H1 (cell line): ENCODE data around the gene BABAM2. TPM values are rescaled to one million over a fixed set of nuclear protein-coding genes. Genes with fewer than 3 reads are reported as not detected.

Experiments used
- CTCF ChIA-PET: fragments of 300-600 bp; sonication (Branson Sonifier 250); formaldehyde crosslinking; loops from one replicate; lab custom pipeline; 2021; ENCODE audit not compliant: partially characterized antibody; lab: Charles Lee
- POLR2A ChIA-PET: fragments of 300-600 bp; sonication (Branson Sonifier 250); formaldehyde crosslinking; loops from one replicate; lab custom pipeline; 2021; ENCODE audit warnings: inconsistent platforms; ENCODE audit not compliant: partially characterized antibody; lab: Charles Lee
- DNase-seq, 2 experiments: peaks; one replicate each; pipeline versions ENCODE4 v3.0.0 to v3.0.0-alpha.2; 2010 to 2022; ENCODE audit warnings: low spot score in 2 of 2, low read depth in 1 of 2, mixed read lengths in 1 of 2
- FAIRE-seq: peaks from 2 replicates; lab custom pipeline; 2011; peaks lifted over from hg19 to GRCh38; lab: Jason Lieb, UNC
- H2AFZ ChIP-seq: 2 replicates; pipeline ENCODE4 v1.8.1; 2012; ENCODE audit warnings: low read length, inconsistent platforms
- H2AK5ac ChIP-seq: 2 replicates; pipeline ENCODE4 v1.6.1; 2013; ENCODE audit warnings: low read depth, low read length
- H2BK120ac ChIP-seq: replicated peaks from 2 replicates; pipeline ENCODE3; 2013; ENCODE audit warnings: low read depth, low read length, inconsistent platforms
- H2BK12ac ChIP-seq: 2 replicates; pipeline ENCODE4 v1.6.1; 2013; ENCODE audit warnings: low read depth, low read length
- H2BK15ac ChIP-seq: 2 replicates; pipeline ENCODE4 v1.6.1; 2013; ENCODE audit warnings: low read length
- H2BK20ac ChIP-seq: 2 replicates; pipeline ENCODE4 v1.6.1; 2013; ENCODE audit warnings: low read length
- H2BK5ac ChIP-seq: 2 replicates; pipeline ENCODE4 v1.6.1; 2013; ENCODE audit warnings: low read depth, low read length
- H3K14ac ChIP-seq: 2 replicates; pipeline ENCODE4 v1.6.1; 2013; ENCODE audit warnings: inconsistent platforms; ENCODE audit not compliant: insufficient read length
- H3K18ac ChIP-seq: 2 replicates; pipeline ENCODE4 v1.6.1; 2013; ENCODE audit warnings: low read length; ENCODE audit errors: extremely low read depth
- H3K23ac ChIP-seq: 2 replicates; pipeline ENCODE4 v1.6.1; 2013; ENCODE audit warnings: inconsistent platforms; ENCODE audit not compliant: insufficient read length
- H3K23me2 ChIP-seq: 2 replicates; pipeline ENCODE4 v1.6.1; 2013; ENCODE audit warnings: low read depth, low read length
- H3K27ac ChIP-seq: 2 replicates; pipeline ENCODE4 v1.6.1; 2011; ENCODE audit warnings: low read depth, low read length, inconsistent platforms
- H3K27me3 ChIP-seq, 4 experiments: replicated peaks in 1 of 4; 1 replicate in 1 of 4; 2 replicates in 3 of 4; pipeline versions ENCODE4 v1.6.1 to v1.8.1; 2011 to 2013; ENCODE audit warnings: low read length in 3 of 4, mild to moderate bottlenecking in 3 of 4, inconsistent platforms in 2 of 4, mixed read lengths in 2 of 4, moderate library complexity in 1 of 4; ENCODE audit not compliant: control insufficient read depth in 3 of 4, insufficient read depth in 3 of 4; ENCODE audit errors: extremely low read depth in 1 of 4
- H3K36me3 ChIP-seq, 4 experiments: 2 replicates each; pipeline versions ENCODE4 v1.6.1 to v1.8.1; 2011 to 2013; ENCODE audit warnings: mild to moderate bottlenecking in 4 of 4, low read length in 3 of 4, moderate library complexity in 2 of 4, control low read depth in 1 of 4, inconsistent platforms in 1 of 4; ENCODE audit not compliant: insufficient read depth in 4 of 4, control insufficient read depth in 2 of 4
- H3K4ac ChIP-seq: replicated peaks from 2 replicates; pipeline ENCODE3; 2013; ENCODE audit warnings: low read length, low read depth, mixed read lengths, inconsistent platforms; ENCODE audit not compliant: insufficient read length
- H3K4me1 ChIP-seq, 4 experiments: replicated peaks in 1 of 4; 1 replicate in 1 of 4; 2 replicates in 3 of 4; pipeline versions ENCODE4 v1.6.1 to v1.8.1; 2011 to 2013; ENCODE audit warnings: low read length in 3 of 4, inconsistent platforms in 2 of 4, mixed read lengths in 1 of 4; ENCODE audit not compliant: insufficient read depth in 4 of 4, control insufficient read depth in 3 of 4
- H3K4me2 ChIP-seq, 2 experiments: 2 replicates each; pipeline versions ENCODE4 v1.6.1 to v1.8.1; 2011 to 2013; ENCODE audit warnings: low read depth in 2 of 2, low read length in 2 of 2, control low read depth in 1 of 2, inconsistent platforms in 1 of 2, mild to moderate bottlenecking in 1 of 2; ENCODE audit not compliant: insufficient read depth in 1 of 2
- H3K4me3 ChIP-seq, 4 experiments: fragments of 200-600, 300-600 bp in 1 of 4; sonication (generic), shearing (Covaris generic), sonication (Bioruptor Twin) in 1 of 4; 2 replicates each; pipeline versions ENCODE4 v1.5.1 to v1.8.1; 2011 to 2016; ENCODE audit warnings: low read length in 4 of 4, low read depth in 3 of 4, control low read depth in 2 of 4, inconsistent platforms in 2 of 4, mild to moderate bottlenecking in 2 of 4, mixed read lengths in 1 of 4, moderate library complexity in 1 of 4; ENCODE audit not compliant: insufficient read depth in 2 of 4; ENCODE audit errors: extremely low read depth in 1 of 4
- H3K56ac ChIP-seq: replicated peaks from 2 replicates; pipeline ENCODE3; 2013; ENCODE audit warnings: low read depth, mild to moderate bottlenecking, mixed read lengths, low read length, inconsistent platforms; ENCODE audit not compliant: insufficient read length
- H3K79me1 ChIP-seq: 2 replicates; pipeline ENCODE4 v1.6.1; 2013; ENCODE audit warnings: low read depth, low read length, control low read depth
- H3K79me2 ChIP-seq, 2 experiments: 2 replicates each; pipeline versions ENCODE4 v1.6.1 to v1.8.1; 2012 to 2013; ENCODE audit warnings: low read length in 2 of 2, mild to moderate bottlenecking in 2 of 2, inconsistent platforms in 1 of 2; ENCODE audit not compliant: insufficient read depth in 2 of 2, control insufficient read depth in 1 of 2
- H3K9ac ChIP-seq, 4 experiments: replicated peaks in 1 of 4; 1 replicate in 1 of 4; 2 replicates in 3 of 4; pipeline versions ENCODE4 v1.6.1 to v1.8.1; 2011 to 2013; ENCODE audit warnings: low read depth in 3 of 4, low read length in 3 of 4, control low read depth in 2 of 4, mild to moderate bottlenecking in 2 of 4, moderate library complexity in 2 of 4, inconsistent platforms in 1 of 4; ENCODE audit errors: extremely low read depth in 1 of 4
- H3K9me3 ChIP-seq, 2 experiments: 2 replicates each; pipeline versions ENCODE4 v1.6.1 to v1.8.1; 2012 to 2013; ENCODE audit warnings: mild to moderate bottlenecking in 2 of 2, moderate library complexity in 2 of 2, control low read depth in 1 of 2, inconsistent platforms in 1 of 2, low read depth in 1 of 2, low read length in 1 of 2, mixed read lengths in 1 of 2; ENCODE audit not compliant: insufficient read depth in 2 of 2
- H4K20me1 ChIP-seq, 2 experiments: replicated peaks in 1 of 2; 2 replicates each; pipeline versions ENCODE3 to v1.8.1; 2011 to 2013; ENCODE audit warnings: inconsistent platforms in 2 of 2, low read length in 2 of 2, mild to moderate bottlenecking in 1 of 2; ENCODE audit not compliant: insufficient read depth in 2 of 2, control insufficient read depth in 1 of 2
- H4K5ac ChIP-seq: 2 replicates; pipeline ENCODE4 v1.6.1; 2013; ENCODE audit warnings: low read length, low read depth, mixed read lengths, inconsistent platforms; ENCODE audit not compliant: insufficient read length
- H4K8ac ChIP-seq: 2 replicates; pipeline ENCODE4 v1.8.0; 2013; ENCODE audit warnings: mild to moderate bottlenecking, moderate library complexity, low read length, inconsistent platforms; ENCODE audit not compliant: insufficient read depth; ENCODE audit errors: extremely low read depth
- H4K91ac ChIP-seq: replicated peaks from 2 replicates; pipeline ENCODE3; 2013; ENCODE audit warnings: low read length, mixed read lengths, inconsistent platforms; ENCODE audit not compliant: insufficient read length
- CEBPB ChIP-seq: IDR thresholded peaks from 2 replicates; pipeline ENCODE4 v1.6.1; 2012; ENCODE audit warnings: low read depth, low read length
- CHD1 ChIP-seq: IDR thresholded peaks from 2 replicates; pipeline ENCODE4 v1.6.1; 2012; ENCODE audit warnings: low read depth, low read length, improper control_type of control experiment
- NRF1 ChIP-seq: IDR thresholded peaks from 2 replicates; pipeline ENCODE4 v1.6.1; 2011; ENCODE audit warnings: mild to moderate bottlenecking, low read depth, low read length, improper control_type of control experiment
- RAD21 ChIP-seq, 2 experiments: IDR thresholded peaks in 1 of 2; conservative IDR thresholded peaks in 1 of 2; 2 replicates each; pipeline ENCODE4 v1.6.1; 2011; ENCODE audit warnings: low read depth in 2 of 2, low read length in 2 of 2, improper control_type of control experiment in 1 of 2, inconsistent platforms in 1 of 2, mild to moderate bottlenecking in 1 of 2, moderate library complexity in 1 of 2
- RFX5 ChIP-seq: IDR thresholded peaks from 2 replicates; pipeline ENCODE4 v1.6.1; 2011; ENCODE audit warnings: low read depth, low read length, improper control_type of control experiment, borderline replicate concordance
- USF2 ChIP-seq: IDR thresholded peaks from 2 replicates; pipeline ENCODE4 v1.6.1; 2011; ENCODE audit warnings: low read length, improper control_type of control experiment
- YY1 ChIP-seq: IDR thresholded peaks from 2 replicates; pipeline ENCODE4 v1.6.1; 2011; ENCODE audit warnings: low read depth, mild to moderate bottlenecking, low read length
- WGBS, 2 experiments: shearing (Covaris generic) in 1 of 2; methylation state at CpG; one replicate each; pipeline versions ENCODE4 v1.1.6 to v1.1.7; 2013 to 2015; ENCODE audit warnings: low lambda C conversion rate in 2 of 2, mixed read lengths in 2 of 2, inconsistent platforms in 1 of 2, low coverage in 1 of 2, missing lambda C conversion rate in 1 of 2; ENCODE audit not compliant: insufficient replicate concordance in 2 of 2, insufficient coverage in 1 of 2, insufficient read length in 1 of 2; ENCODE audit errors: extremely low coverage in 1 of 2, missing lambda C conversion rate in 1 of 2; 5-methylcytosine and 5-hydroxymethylcytosine counted together
- polyA plus RNA-seq, 7 experiments: library from polyadenylated mRNA; depleted of rRNA in 3 of 7; stranded (reverse) in 5 of 7; unstranded in 2 of 7; fragments of >200 nt in 5 of 7; fragments of 200-250 nt in 2 of 7; gene quantifications; 1 replicate in 5 of 7; 2 replicates in 1 of 7; 4 replicates in 1 of 7; pipeline versions ENCODE4 v1.2.1 to v1.2.3, GENCODE V29; 2011 to 2013; ENCODE audit warnings: missing spikeins in 2 of 7, mixed read lengths in 2 of 7
- total RNA-seq: library from RNA; stranded (reverse); fragmentation: NEBNext Ultra II Directional; extraction: Animal tissue kit (Norgen Biotek cat#: 25700); gene quantifications from 2 replicates; pipeline ENCODE4 v1.2.1, GENCODE V29; 2021
- TF ChIP-seq, protein P1 (sequence below): IDR thresholded peaks from 2 replicates; pipeline ENCODE4 v1.6.1; 2012; ENCODE audit warnings: low read length, inconsistent platforms
- TF ChIP-seq, protein P2 (sequence below), 3 experiments: IDR thresholded peaks; 1 replicate in 2 of 3; 2 replicates in 1 of 3; pipeline versions ENCODE4 v1.5.1 to v1.6.1; 2011; ENCODE audit warnings: low read length in 3 of 3, mild to moderate bottlenecking in 3 of 3, inconsistent platforms in 2 of 3, low read depth in 1 of 3, moderate library complexity in 1 of 3; ENCODE audit not compliant: insufficient read depth in 1 of 3; ENCODE audit errors: control extremely low read depth in 1 of 3

Gene BABAM2
- total and polyA plus RNA-seq, 2 of the 8 experiments (the other 6 are each of a cell fraction or from before 2014, with no cell fraction given), result 15.8 to 20.9 TPM

- Histone ChIP-seq H3K56ac (no peak overlapping the region), H3K23me2 (no peaks in the 10 kb centered on the region), H2BK12ac (no peak overlapping the region), H3K4me3 (no peak overlapping the region), H2BK120ac (no peak overlapping the region), H2BK5ac (no peak overlapping the region), H3K14ac (no peak overlapping the region), H4K8ac (no peak overlapping the region), H3K4ac (no peak overlapping the region), H4K20me1 (peaks cover 0 to 1% of the 10 kb centered on the region in 2 experiments), H3K4me2 (no peak overlapping the region), H4K91ac (no peak overlapping the region), H3K18ac (no peak overlapping the region), H4K5ac (no peak overlapping the region), H2BK20ac (no peak overlapping the region), H3K23ac (no peak overlapping the region), H3K27ac (no peak overlapping the region), H3K9ac (no peak overlapping the region), H2AK5ac (no peak overlapping the region), H3K4me1 (no peaks in the 10 kb centered on the region), H3K79me1 (no peaks in the 10 kb centered on the region), H2BK15ac (no peak overlapping the region), H3K9me3 (no peaks in the 10 kb centered on the region), H3K27me3 (no peaks in the 10 kb centered on the region), H3K79me2 (no peaks in the 10 kb centered on the region), H3K36me3 (no peaks in the 10 kb centered on the region), H2AFZ (no peak overlapping the region)
- DNase-seq (no peak), FAIRE-seq (no peak)
- ChIA-PET CTCF (no interaction called here), POLR2A (no interaction called here)
- 93% methylated on average over 3 of the region's 3 CpGs; no CpG with 5 or more reads in 1 of the 2 experiments for WGBS, 2 experiments
- no peak for TF ChIP-seq RFX5
- TF ChIP-seq, protein P1, sequence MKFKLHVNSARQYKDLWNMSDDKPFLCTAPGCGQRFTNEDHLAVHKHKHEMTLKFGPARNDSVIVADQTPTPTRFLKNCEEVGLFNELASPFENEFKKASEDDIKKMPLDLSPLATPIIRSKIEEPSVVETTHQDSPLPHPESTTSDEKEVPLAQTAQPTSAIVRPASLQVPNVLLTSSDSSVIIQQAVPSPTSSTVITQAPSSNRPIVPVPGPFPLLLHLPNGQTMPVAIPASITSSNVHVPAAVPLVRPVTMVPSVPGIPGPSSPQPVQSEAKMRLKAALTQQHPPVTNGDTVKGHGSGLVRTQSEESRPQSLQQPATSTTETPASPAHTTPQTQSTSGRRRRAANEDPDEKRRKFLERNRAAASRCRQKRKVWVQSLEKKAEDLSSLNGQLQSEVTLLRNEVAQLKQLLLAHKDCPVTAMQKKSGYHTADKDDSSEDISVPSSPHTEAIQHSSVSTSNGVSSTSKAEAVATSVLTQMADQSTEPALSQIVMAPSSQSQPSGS, result no peak
- no peak for TF ChIP-seq CEBPB
- no peak for TF ChIP-seq YY1
- no peak for TF ChIP-seq NRF1
- TF ChIP-seq RAD21 (IDR thresholded peaks at IDR 0.05 in 1 of 2, conservative IDR thresholded peaks at IDR 0.05 in 1 of 2; ENCODE audit: low read depth in 2 of 2, low read length in 2 of 2), result no peak
- TF ChIP-seq, protein P2, sequence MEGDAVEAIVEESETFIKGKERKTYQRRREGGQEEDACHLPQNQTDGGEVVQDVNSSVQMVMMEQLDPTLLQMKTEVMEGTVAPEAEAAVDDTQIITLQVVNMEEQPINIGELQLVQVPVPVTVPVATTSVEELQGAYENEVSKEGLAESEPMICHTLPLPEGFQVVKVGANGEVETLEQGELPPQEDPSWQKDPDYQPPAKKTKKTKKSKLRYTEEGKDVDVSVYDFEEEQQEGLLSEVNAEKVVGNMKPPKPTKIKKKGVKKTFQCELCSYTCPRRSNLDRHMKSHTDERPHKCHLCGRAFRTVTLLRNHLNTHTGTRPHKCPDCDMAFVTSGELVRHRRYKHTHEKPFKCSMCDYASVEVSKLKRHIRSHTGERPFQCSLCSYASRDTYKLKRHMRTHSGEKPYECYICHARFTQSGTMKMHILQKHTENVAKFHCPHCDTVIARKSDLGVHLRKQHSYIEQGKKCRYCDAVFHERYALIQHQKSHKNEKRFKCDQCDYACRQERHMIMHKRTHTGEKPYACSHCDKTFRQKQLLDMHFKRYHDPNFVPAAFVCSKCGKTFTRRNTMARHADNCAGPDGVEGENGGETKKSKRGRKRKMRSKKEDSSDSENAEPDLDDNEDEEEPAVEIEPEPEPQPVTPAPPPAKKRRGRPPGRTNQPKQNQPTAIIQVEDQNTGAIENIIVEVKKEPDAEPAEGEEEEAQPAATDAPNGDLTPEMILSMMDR (IDR thresholded peaks at IDR 0.05; ENCODE audit: control extremely low read depth in 1 of 3, insufficient read depth in 1 of 3, low read depth in 1 of 3, low read length in 3 of 3), result no peak
- no peak for TF ChIP-seq CHD1
- no peak for TF ChIP-seq USF2
Measured at GRCh38 chr2:27988306-27988705, 97.8 kb downstream of the BABAM2 start.
